Anterior cingulate cortex (tissue), 58 donors: Measurements from ENCODE around the gene DLK1.

ENCODE experiments used
- DNase-seq, 58 donors: peaks; one replicate each; lab custom pipeline; 2025; lab: John Stamatoyannopoulos, UW

Gene DLK1

DNA sequence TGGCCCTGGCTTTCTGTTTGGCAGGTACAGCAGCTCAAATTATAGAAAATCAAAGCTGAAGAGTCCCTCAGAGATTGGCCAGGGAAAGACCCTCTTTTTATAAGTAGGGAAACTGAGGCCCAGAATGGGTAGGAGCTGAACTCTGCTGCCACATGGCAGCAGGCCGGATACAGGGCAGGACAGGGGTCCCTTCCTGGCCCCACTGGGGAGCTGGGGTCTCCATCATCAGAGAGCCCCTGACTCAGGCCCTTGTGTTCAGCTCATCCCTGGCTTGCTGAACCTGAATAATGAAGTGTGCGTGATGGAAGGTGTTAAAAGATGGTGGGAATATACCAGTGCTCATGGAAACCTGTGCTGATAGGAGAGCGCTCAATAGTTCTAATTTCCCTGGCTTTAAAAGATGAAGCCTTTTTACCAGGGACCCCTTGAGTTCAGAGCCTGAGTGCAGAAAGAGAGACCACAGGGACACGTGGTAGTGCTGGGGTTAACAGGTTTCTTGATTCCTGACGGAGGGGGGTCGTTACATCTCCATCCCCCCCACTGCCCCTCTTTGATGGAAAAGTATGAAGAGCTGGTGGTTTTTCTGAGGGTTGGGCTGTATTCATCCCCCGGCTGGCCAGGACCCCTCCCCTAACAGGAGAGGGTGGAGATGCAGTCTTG, 4.4 kb downstream of the DLK1 start:
- DNase-seq = no peak

DNA sequence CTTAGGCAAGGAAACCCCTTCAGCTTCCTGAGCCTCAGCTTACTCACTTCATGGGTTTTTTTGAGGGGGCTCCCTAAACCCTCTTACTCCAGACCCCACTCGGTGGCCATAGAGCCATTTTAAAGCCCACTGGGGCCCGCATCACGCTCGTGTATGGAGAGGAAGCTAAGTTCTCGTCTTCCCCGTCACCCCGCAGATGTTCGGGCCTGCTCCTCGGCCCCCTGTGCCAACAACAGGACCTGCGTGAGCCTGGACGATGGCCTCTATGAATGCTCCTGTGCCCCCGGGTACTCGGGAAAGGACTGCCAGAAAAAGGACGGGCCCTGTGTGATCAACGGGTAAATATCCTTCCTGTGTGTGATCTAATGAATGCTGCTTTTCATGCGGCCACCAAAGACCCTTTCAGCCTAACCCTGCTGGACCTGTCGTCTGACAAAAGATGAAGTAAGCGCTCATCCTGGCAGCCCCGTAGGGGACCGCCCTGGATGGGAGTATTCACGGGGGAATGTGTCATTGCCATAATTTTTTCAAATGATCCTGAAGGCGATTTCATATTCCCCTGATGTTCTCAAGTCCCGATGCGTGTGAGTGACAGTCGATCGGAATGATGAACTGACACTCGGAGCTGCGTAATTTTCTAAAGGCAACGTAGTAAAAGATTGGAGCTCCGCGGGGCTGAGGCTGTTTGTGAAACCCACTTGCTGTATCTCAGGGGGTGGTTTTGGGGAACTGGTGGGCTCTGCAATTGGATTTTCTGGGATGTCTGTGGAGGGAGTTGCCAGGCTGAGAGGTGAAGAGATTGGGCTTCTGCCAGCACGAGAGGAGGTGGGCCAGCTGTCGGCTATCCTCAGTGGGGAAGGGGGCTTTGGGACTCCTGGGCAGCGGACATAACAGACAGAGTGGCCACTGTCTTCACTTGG, 5.4 kb downstream of the DLK1 start:
- DNase-seq = no peak

DNA sequence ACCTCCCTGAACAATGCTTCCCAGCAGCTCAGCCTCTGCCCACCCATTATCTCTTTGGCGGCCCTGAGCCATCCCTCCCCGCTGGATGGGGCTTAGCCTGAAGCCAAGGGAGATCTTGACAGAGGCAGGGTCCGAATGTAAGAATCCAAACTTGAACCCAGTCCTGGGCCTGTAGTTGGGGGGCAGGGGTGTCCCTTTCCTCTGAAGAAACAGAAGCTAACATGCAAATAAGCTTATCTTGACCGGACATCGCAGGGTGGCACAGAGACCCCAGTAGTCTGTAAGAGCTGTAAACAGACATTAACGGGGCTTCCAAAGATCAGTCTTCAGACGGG, 6.0 kb downstream of the DLK1 start:
- DNase-seq = no peak

DNA sequence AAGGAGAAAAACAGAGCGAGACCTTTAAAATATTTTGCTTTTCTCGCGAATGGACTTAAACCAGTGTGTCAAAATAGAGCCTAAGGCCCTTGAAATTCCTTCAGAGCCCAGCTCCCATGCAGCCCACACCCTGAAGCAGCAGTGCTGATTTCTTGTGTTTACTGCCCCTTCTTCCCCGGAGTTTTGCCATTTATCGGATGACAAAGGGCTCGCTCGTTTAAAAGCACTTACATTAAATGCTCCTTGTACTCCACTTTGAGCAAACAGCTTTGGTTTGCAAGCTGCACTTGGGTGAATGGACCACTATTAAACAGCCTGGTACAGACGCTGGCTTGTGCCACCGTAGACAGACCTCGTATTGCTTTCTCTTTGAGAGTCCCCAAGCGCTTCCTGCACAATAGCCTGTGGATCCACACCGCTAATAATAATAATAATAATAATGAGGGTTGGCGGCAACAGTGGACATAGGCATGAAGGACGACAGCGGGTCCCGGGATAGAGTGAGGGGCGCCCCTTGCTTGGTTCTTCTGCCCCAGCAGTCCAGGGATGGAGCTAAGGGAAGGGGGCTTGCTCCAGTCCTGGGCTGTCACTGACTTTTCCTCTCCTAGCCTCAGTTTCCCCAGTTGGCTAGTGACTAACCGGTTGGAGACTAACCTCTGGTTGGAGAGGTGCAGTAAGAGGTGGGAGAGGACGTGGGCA, 6.6 kb downstream of the DLK1 start:
- no peak for DNase-seq

DNA sequence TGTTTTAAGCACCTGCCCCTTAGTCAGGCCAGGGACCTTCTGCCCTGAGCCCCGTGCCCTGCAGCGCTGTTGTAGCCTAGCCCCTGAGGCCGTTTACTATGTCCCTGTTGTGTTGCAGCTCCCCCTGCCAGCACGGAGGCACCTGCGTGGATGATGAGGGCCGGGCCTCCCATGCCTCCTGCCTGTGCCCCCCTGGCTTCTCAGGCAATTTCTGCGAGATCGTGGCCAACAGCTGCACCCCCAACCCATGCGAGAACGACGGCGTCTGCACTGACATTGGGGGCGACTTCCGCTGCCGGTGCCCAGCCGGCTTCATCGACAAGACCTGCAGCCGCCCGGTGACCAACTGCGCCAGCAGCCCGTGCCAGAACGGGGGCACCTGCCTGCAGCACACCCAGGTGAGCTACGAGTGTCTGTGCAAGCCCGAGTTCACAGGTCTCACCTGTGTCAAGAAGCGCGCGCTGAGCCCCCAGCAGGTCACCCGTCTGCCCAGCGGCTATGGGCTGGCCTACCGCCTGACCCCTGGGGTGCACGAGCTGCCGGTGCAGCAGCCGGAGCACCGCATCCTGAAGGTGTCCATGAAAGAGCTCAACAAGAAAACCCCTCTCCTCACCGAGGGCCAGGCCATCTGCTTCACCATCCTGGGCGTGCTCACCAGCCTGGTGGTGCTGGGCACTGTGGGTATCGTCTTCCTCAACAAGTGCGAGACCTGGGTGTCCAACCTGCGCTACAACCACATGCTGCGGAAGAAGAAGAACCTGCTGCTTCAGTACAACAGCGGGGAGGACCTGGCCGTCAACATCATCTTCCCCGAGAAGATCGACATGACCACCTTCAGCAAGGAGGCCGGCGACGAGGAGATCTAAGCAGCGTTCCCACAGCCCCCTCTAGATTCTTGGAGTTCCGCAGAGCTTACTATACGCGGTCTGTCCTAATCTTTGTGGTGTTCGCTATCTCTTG, 7.6 kb downstream of the DLK1 start:
- no peak for DNase-seq

DNA sequence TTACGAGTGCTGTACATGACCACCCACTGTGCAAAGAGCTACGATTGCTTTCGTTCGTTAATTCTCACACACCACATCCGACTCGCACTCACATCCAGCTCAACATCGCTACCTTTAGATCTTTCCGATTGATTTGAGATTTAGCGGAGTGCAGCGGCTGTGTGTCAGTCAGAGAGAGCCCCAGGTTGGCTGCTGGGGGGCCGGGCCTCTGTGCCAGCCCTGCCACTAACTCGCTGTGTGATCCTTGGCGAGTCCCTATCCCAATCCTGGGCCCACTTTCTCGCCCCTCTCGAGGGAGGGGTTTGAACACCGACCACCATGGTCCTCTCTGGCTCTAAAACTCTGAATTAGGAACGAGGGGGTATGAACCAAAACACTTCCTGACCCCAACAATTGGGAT, 8.6 kb downstream of the DLK1 start:
- no peak for DNase-seq

DNA sequence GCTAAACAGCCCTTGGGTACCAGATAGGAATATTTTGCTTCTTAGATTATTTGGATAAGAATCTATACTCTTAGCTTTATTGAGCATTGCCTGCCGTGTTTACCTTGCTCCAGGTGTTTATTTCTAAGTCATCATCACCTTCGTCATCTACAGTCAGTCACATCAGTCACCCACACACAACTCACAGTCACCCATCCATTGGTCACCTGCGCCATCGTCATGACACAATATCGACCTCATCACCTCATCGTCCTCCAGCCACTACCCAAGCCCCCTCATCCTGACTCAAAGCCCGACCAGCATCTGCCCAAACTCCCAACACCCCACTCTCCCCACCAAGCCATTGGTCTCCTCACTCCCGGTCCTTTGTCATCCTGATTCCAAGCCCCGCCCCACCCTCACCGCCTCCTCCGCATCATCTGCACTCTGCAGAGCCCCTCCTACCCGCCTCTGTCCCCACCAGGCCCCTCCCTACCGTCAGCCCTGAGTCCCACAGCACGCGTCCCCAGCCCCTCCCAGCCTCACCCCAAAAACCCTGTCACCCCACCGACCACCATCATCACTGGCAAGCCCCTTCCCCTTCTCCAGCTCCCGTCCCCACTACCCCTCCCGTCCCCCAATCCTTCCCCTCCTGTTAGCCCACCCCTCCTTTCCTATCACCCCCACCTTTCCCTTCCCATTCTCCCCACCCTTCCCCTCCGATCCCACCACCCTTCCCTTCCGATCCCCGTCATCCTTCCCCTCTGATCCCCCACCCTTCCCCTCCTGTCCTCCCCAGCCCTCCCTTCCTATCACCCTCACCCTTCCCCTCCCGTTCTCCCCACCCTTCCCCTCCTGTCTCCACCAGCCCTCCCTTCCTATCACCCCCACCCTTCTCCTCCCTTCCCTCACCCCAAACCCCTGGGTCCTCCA, 9.8 kb downstream of the DLK1 start:
- DNase-seq = no peak

DNA sequence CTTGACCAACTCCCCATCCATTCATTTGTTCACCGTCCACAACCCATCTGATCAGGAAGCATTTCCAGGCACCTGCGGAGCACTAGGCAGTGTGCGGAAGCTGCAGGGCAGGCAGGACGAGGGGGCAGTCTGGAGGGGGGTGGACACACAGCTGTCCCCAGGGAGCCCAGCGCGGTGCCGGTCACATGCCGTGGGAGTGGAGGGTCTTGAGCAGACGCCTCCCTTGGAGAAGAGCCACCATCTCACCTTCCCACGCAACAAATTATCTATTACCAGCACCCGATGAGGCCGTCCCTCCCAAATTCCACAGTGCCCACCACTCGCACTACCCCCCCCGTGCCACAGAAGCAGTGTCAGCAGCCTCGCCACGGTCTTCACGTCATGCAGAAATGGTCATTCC, 10.8 kb downstream of the DLK1 start:
- no peak for DNase-seq

DNA sequence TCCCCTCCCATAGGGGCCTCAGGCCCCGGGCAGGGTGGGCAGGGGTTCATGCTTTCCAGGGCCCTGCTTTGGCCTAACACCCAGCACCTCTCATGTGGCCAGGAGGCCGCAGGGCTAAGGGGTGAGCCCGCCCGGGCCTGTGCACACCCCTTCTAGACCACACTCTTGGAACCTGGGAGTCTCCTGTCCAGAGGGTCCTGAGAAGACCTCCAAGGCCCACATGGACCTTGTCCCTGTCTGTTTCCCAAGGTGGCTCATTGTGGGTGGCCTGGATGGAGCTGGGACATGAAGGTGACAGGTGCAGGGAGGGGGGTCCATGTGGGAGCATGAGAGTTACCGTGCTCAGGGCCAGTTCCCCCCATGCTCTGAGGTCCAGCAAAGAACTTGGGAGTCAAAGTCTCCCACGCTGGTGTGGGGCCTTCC, 11.6 kb downstream of the DLK1 start:
- no peak for DNase-seq

DNA sequence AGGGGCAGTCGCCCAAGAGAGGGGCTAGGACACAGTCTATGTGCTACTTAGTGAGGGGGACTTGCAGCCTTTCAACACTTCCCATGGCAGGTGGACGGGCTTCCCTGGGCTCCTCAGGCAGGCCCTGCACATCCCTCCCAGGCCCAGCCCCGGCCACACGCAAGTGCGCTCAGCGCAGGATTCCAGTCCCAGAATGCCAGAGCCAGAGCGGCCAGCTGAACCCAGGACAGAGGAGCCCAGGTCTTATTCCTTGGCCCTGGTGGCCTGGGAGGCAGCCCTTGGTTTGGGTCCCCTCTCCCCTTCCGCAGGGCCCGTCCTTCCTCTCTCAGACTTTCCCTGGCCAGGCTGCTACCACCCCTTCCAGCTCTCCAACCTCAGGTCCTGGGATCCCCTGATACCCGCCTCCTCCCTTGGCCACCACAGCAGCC, 12.0 kb downstream of the DLK1 start:
- DNase-seq = no peak

DNA sequence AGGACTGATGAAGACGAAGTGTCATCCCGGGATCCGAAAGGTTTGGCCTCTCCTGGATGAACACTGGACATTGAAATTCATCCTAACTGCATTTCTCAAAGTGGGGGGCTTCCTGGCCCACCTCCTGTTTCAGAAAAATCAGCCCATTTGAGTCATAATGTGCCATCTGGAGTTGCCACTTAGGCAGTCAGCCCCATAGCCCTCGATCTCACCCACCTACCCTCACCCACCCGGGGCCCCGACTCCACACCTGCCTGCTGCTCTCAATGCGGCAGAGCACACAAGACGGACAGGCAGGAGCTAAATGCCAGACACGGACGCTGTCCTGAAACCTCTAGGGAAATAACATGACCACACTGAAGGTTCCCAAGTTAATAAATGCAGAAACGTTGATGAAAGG, 12.6 kb downstream of the DLK1 start:
- DNase-seq = no peak

DNA sequence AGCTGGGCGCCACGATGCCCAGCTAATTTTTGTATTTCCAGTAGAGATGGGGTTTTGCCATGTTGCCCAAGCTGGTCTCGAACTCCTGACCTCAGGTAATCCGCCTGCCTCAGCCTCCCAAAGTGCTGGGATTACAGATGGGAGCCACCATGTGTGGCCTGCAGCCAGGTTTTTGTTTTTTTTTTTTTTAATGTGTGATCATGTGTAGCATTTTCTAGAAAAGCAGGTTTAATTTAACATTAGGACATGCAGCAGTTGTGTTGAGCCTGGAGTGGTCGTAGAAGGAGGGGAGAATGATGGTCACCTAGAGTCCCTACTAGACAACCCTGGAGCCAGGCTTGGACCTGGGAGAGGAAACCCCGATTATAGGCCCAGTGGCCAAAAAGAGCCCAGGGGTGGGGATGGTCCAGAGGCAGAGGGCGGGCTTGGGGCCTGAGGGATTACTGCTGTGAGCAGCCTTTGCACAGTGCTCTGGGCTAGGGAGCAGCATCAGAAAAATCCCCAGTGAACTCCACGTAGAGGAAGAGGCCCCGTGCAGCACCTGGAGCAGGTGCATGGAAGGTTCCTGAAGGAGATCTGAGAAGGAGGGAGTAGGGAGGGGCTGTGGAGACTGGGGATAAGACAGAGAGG, 13.6 kb downstream of the DLK1 start:
- no peak for DNase-seq

DNA sequence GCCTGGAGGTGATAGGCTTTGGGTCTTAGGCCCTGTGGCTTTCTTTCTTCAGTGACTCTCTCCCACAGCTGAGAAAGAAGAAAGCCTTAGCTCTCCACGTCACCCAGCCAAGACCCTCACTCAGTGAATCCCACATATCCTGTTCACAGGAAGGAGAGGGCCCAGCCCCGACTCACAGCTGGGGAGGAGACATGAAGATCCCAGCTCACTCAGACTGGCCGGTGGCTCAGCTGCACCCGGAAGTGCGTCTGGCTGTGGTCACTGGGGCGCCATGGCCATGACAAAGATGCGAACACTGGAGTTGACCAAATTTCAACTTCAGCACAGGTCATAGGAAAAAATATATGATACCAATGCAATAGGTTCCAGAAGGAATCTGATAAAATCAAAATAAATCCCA, 14.2 kb downstream of the DLK1 start:
- DNase-seq = no peak

DNA sequence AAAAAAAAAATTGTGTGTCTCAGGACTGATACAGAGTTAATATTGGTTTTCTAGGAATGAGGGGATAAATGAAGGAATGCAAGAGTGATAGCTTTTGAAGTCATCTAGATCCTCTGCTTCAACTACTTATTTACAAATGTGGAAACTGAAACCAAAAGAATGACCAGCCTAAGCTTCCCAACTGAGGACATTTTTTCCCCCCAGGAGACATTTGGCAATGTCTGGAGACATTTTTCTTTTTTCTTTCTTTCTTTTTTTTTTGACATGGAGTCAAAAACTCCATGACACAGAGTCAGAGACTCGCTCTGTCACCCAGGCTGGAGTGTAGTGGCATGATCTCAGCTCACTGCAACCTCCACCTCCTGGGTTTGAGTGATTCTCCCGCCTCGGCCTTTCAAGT, 15.3 kb downstream of the DLK1 start:
- DNase-seq = no peak

DNA sequence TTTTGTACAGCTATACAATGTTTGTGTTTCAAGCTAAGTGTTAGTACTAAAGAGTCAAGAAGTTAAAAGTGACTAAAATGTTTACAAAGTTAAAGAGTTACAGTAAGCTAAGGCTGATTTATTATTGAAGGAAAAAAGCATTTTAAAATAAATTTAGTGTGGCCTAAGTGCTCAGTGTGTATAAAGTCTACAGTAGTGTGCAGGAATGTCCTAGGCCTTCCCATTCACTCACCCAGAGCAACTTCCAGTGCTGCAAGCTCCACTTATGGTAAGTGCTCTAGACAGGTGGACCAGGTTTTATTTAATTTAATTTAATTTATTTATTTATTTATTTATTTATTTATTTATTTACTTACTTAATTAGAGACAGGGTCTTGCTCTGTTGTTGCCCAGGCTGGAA, 19.6 kb downstream of the DLK1 start:
- DNase-seq = no peak

DNA sequence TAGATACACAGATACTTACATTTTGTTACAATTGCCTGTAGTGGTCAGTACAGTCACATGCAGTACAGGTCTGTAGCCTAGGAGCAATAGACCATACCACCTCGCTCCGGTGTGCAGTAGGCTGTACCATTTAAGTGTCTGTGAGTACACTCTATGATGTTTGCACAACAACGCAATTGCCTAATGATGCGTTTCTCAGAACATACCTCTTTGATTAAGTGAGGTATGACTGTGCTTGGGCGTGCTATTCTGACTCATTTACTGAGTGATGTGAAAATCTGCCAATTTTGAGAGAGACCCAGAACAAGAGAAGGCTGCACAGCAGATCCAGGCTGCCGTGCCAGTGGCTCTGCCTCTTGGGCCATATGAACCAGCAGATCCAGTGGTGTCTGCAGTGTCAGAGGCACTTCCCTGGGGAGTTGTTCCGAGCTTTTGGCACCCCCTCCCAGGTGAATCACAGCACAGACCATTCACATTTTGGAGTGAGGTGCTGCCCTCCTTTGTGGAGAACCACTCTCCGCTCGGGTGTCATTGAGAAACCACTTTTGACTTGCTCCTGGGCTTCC, 20.4 kb downstream of the DLK1 start:
- DNase-seq = no peak

DNA sequence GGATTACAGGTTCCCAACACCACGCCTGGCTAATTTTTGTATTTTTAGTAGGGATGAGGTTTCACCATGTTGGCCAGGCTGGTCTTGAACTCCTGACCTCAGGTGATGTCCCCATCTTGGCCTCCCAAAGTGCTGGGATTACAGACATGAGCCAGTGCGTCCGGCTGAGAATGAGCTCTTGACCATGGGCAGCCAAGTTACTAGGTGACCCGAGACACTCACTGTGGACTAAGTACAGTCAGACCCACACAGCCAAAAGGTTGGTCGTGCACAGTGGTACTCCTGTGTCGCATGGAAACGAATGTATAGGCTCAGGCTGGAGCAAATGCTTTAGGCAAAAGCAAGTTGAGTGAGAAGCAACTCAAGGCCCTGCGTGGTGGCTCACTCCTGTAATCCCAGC, 21.0 kb downstream of the DLK1 start:
- no peak for DNase-seq

DNA sequence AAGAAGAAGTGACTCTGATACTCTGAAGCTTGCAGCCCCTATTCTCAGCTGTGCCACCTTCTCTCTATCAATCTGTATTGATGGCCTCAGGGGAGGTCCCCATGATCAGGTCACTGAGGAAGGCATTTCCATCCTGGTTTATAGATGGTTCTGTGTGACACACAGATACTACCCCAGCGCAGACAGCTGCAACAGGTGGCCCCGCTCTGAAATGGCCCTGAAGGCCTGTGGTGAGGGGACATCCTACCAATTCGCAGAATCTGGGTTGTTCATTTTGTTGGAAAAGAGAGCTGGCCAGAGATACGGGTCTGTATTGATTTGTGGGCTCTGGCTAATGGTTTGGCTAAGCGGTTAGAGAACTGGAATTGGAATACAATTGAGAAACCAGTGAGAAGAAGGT, 21.7 kb downstream of the DLK1 start:
- no peak for DNase-seq

DNA sequence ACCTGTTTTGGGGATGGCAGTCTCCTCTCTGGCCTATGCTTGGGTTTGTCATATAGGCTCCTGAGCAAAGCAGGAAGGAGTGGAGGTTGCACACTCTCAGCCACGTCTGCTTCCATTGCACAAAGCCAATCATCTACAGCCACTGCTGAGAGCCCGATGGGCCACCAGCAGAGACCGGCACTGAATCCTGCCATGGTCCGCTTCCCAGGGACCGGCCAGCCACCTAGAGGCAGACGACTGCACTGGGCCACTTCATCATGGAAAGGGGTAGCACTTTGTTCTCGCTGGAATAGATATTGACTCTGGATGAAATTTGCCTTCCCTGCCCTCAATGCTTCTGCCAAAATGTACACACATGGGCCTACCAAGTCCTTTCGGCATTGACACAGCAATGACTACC, 22.3 kb downstream of the DLK1 start:
- no peak for DNase-seq
